Spleen (tissue), 11 donors: ENCODE results near the gene PEF1. TPM values are rescaled to one million over a fixed set of nuclear protein-coding genes. Genes with fewer than 3 reads are reported as not detected.

Experiments
- DNase-seq: peaks from one replicate; pipeline ENCODE4 v3.0.0-alpha.2; 2020
- H3K27ac ChIP-seq, 8 donors: fragments of 200-600 bp; sonication (generic) in 7 of 8; 1 replicate in 4 of 8; 2 replicates in 4 of 8; pipeline versions ENCODE4 v1.5.0 to v1.8.0; 2016 to 2021; ENCODE audit warnings: inconsistent platforms in 4 of 8, mild to moderate bottlenecking in 4 of 8, moderate library complexity in 1 of 8
- H3K27me3 ChIP-seq, 7 donors: fragments of 200-600 bp; sonication (generic) in 6 of 7; replicated peaks in 1 of 7; 1 replicate in 4 of 7; 2 replicates in 3 of 7; pipeline versions ENCODE4 v1.5.0 to v1.8.0; 2016 to 2021; ENCODE audit warnings: inconsistent platforms in 3 of 7, mild to moderate bottlenecking in 1 of 7
- H3K36me3 ChIP-seq, 6 donors: fragments of 200-600 bp; sonication (generic) in 5 of 6; 1 replicate in 4 of 6; 2 replicates in 2 of 6; pipeline versions ENCODE4 v1.5.0 to v1.8.0; 2016 to 2021; ENCODE audit warnings: inconsistent platforms in 2 of 6
- H3K4me1 ChIP-seq, 6 donors: fragments of 200-600 bp; sonication (generic) in 5 of 6; 1 replicate in 3 of 6; 2 replicates in 3 of 6; pipeline versions ENCODE4 v1.5.0 to v1.8.0; 2016 to 2021; ENCODE audit warnings: inconsistent platforms in 3 of 6
- H3K4me3 ChIP-seq, 8 donors: fragments of 200-600 bp; sonication (generic) in 7 of 8; 1 replicate in 4 of 8; 2 replicates in 4 of 8; pipeline versions ENCODE4 v1.5.0 to v1.8.0; 2016 to 2021; ENCODE audit warnings: inconsistent platforms in 4 of 8, mild to moderate bottlenecking in 4 of 8, moderate library complexity in 2 of 8
- H3K9me3 ChIP-seq, 8 donors: fragments of 200-600 bp; sonication (generic) in 7 of 8; 1 replicate in 4 of 8; 2 replicates in 4 of 8; pipeline versions ENCODE4 v1.5.0 to v1.8.0; 2016 to 2021; ENCODE audit warnings: inconsistent platforms in 4 of 8
- CTCF ChIP-seq, 11 experiments: fragments of 200-600 bp in 7 of 11; fragments of 450-650 bp in 4 of 11; sonication (generic) in 4 of 11; IDR thresholded peaks in 8 of 11; conservative IDR thresholded peaks in 3 of 11; 1 replicate in 7 of 11; 2 replicates in 4 of 11; pipeline versions ENCODE4 v1.4.0 to v1.8.0; 2016 to 2021; ENCODE audit warnings: antibody characterized with exemption in 11 of 11, inconsistent platforms in 4 of 11, mild to moderate bottlenecking in 1 of 11
- POLR2A ChIP-seq, 3 donors: fragments of 450-650 bp; IDR thresholded peaks; one replicate each; pipeline ENCODE4 v1.5.1; 2017; ENCODE audit warnings: antibody characterized with exemption in 3 of 3, mild to moderate bottlenecking in 1 of 3
- POLR2AphosphoS5 ChIP-seq, 3 donors: sonication (generic); formaldehyde crosslinking; IDR thresholded peaks; one replicate each; pipeline ENCODE4 v1.5.1; 2017; ENCODE audit warnings: antibody characterized with exemption in 3 of 3
- WGBS, 5 donors: extraction: QIAGEN DNeasy Blood & Tissue Kit in 3 of 5; methylation state at CpG; one replicate each; pipeline versions ENCODE4 v1.1.5 to v1.1.7; 2013 to 2018; 5-methylcytosine and 5-hydroxymethylcytosine counted together
- intact Hi-C: fragments of 100-400 bp; cut with DNase I; formaldehyde crosslinking; loops from one replicate; pipeline ENCODE4 v1.15.0; 2023; ENCODE audit warnings: low total_unique reads
- polyA plus RNA-seq, 3 donors: library from polyadenylated mRNA; stranded (reverse); fragments of 200-250 nt; gene quantifications; one replicate each; pipeline ENCODE4 v1.2.1, GENCODE V29; 2013
- total RNA-seq, 7 donors: library from RNA; depleted of rRNA in 3 of 7; stranded (reverse); fragments of >200 nt in 3 of 7; fragmentation: NEBNext Ultra II Directional in 4 of 7; extraction: Animal tissue kit (Norgen Biotek cat#: 25700) in 4 of 7; gene quantifications; one replicate each; pipeline versions ENCODE4 v1.1.0 to v1.2.1, GENCODE V29; 2016 to 2021
- donor health status: healthy with polysubstance abuse.
- donor health status: DM: no; HTN: no; CAD: no; lungs with moderate emphysema.
- donor health status: DM: no; HTN: no; CAD: no.
- donor health status: Bipolar disorder and iron deficiency.
- donor health status: healthy.
- donor health status: DM: no; HTN: no; CAD: no.
- donor health status: DM: yes; HTN: yes; CAD: no.

The PEF1 gene
- total and polyA plus RNA-seq, 10 donors: 46.5 to 73.4 (median 55.7) TPM

DNA sequence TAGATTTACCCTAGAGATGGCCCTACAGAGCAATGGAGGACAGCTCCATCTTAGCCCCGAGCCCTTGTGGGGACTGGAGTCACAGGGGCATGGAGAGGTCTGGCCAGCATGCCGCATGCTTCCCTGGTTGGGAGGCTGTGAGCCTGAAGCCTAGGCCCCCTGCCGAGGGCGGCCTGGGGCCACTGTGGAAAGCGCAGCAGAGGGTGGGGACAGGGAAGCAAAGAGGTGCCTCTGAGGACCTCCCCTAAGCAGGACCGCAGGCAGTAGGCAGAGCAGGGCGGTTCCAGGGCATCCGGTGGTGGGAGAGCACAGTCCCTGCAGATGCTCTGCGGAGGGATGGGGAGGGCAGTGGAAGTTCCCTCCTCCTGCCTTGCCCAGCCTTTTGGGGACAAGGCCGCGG, 26.5 kb upstream of the PEF1 start:
- intact Hi-C loops: no loop called here
- no peak for DNase-seq
- 39 to 87% (median 68%) methylated on average over 7 to 11 of the region's 11 CpGs for WGBS, 5 donors
- Histone ChIP-seq H3K27me3 (peaks cover 0 to 34% (median 5%) of the 10 kb centered on the region in 7 donors), H3K4me3 (no peak overlapping the region), H3K9me3 (no peaks in the 10 kb centered on the region), H3K36me3 (no peaks in the 10 kb centered on the region), H3K27ac (peak overlapping the region in 7 of 8 donors; percentile 14 to 67 (median 57)), H3K4me1 (peaks cover 10 to 38% (median 24%) of the 10 kb centered on the region in 6 donors)
- no peak for TF ChIP-seq CTCF (IDR thresholded peaks at IDR 0.05 in 8 of 11, conservative IDR thresholded peaks at IDR 0.05 in 3 of 11)
- TF ChIP-seq POLR2AphosphoS5 (IDR thresholded peaks at IDR 0.05): peak in 2 of 3 donors; percentile 47 to 50

GRCh38 chr1:31670593-31670964, 25.9 kb upstream of the PEF1 start:
- Histone ChIP-seq H3K4me3 (peak overlapping the region in 2 of 8 donors; percentile 11 to 28), H3K27ac (peak overlapping the region in 6 of 8 donors; percentile 32 to 67 (median 61)), H3K4me1 (peaks cover 10 to 38% (median 24%) of the 10 kb centered on the region in 6 donors), H3K9me3 (no peaks in the 10 kb centered on the region), H3K27me3 (peaks cover 0 to 34% (median 5%) of the 10 kb centered on the region in 7 donors), H3K36me3 (no peaks in the 10 kb centered on the region)
- TF ChIP-seq POLR2A (IDR thresholded peaks at IDR 0.05): no peak
- no peak for DNase-seq
- intact Hi-C loops: no loop called here
- 42 to 71% (median 57%) methylated on average over 6 of the region's 6 CpGs for WGBS, 5 donors

- DNase-seq: no peak
- TF ChIP-seq CTCF (IDR thresholded peaks at IDR 0.05 in 8 of 11, conservative IDR thresholded peaks at IDR 0.05 in 3 of 11) (peak in 1 of 11 experiments; percentile 8), POLR2AphosphoS5 (IDR thresholded peaks at IDR 0.05) (peak in 1 of 3 donors; percentile 6), POLR2A (IDR thresholded peaks at IDR 0.05) (no peak)
- peak overlapping the region in 4 of 8 donors; percentile 56 to 66 (median 61) for H3K27ac ChIP-seq
- peak overlapping the region in 2 of 8 donors; percentile 11 to 28 for H3K4me3 ChIP-seq
- peaks cover 10 to 38% (median 24%) of the 10 kb centered on the region in 6 donors for H3K4me1 ChIP-seq
- intact Hi-C loops: loop anchor here (10.0 kb wide), 1 partner anchor 45 kb away; no protein-coding TSS in a partner anchor
- H3K27me3 ChIP-seq: peaks cover 0 to 34% (median 5%) of the 10 kb centered on the region in 7 donors
- WGBS, 5 donors: 8 to 16% (median 12%) methylated on average over 30 of the region's 30 CpGs
- no peaks in the 10 kb centered on the region for H3K9me3 ChIP-seq
- H3K36me3 ChIP-seq: no peaks in the 10 kb centered on the region
Measured at GRCh38 chr1:31669786-31670592, 25.3 kb upstream of the PEF1 start.

DNA sequence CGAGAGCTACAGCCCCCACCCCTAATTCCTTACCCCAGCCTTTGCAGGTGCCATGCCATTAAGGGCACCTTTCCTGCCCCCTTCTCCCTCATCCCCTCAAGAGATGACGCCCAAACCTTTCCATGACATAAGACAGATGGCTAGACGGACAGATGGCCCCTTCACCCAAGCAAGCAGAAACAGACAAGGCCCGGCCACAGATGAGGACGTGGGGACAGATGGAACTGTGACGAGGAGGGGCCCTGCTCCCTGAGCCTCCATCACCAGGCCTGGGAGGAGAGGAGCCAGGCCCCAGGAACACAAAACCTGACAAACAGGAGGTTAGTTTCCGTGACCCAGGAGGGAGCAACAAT, 24.7 kb upstream of the PEF1 start:
- H3K27ac ChIP-seq: no peak overlapping the region
- no peak for DNase-seq
- H3K9me3 ChIP-seq: no peaks in the 10 kb centered on the region
- intact Hi-C loops: loop anchor here (10.0 kb wide), 1 partner anchor 45 kb away; no protein-coding TSS in a partner anchor
- TF ChIP-seq CTCF (IDR thresholded peaks at IDR 0.05 in 8 of 11, conservative IDR thresholded peaks at IDR 0.05 in 3 of 11) (no peak), POLR2A (IDR thresholded peaks at IDR 0.05) (no peak), POLR2AphosphoS5 (IDR thresholded peaks at IDR 0.05) (no peak)
- no peaks in the 10 kb centered on the region for H3K36me3 ChIP-seq
- 54 to 74% (median 58%) methylated on average over 7 of the region's 7 CpGs for WGBS, 5 donors
- H3K4me3 ChIP-seq: no peak overlapping the region
- H3K27me3 ChIP-seq: peaks cover 0 to 34% (median 5%) of the 10 kb centered on the region in 7 donors
- H3K4me1 ChIP-seq: peaks cover 10 to 38% (median 24%) of the 10 kb centered on the region in 6 donors
